ENCODE measurements around the gene NKX2-2. TPM values are rescaled to one million over a fixed set of nuclear protein-coding genes. Genes with fewer than 3 reads are reported as not detected.

NKX2-2 gene
- total RNA-seq, result not detected

DNA sequence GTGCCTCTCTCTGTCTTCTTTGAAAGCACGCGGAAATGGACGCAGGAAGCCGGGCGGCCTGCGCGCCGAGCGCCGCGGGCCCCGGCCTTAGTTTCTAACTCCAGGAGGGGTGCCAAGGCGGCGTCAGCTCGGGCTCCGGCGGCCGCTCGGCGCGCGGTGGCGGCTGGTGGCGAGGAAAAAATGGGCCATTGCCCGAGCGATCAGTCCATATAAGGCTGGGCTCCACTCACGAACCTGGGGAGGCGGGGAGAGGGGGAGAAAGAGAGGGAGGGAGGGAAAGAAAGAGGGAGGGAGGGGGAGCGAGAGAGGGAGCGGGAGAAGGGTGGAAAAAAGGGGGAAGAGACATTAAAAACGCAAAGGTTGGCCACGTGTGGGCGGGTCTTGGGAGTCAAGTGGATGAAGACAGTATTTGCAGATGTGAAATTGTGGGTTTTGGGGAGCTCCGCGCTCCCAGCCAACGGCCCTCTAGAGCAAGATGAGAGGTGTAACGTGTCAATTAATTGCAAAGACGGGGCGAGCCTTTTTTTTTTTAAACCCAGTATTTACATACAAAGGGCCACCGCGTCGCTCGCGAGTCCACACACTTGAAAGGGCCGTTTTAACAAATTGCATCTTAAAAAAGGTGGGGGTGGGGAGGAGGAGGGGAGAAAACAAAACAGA is at the start of gene NKX2-2:
Gene NKX2-2 (minus strand): TSS at position 184 of the 660 bp plus-strand sequence. CDS start 395 bp downstream, outside the sequence.
- peaks cover 25% of the 10 kb centered on the region for H3K4me1 Mint-ChIP-seq
- no peaks in the 10 kb centered on the region for H3K9me3 Mint-ChIP-seq
- peaks cover 96% of the 10 kb centered on the region for H3K27me3 Mint-ChIP-seq
- no peaks in the 10 kb centered on the region for H3K36me3 Mint-ChIP-seq
- H3K27ac Mint-ChIP-seq, result no peak within 1 kb of the TSS
- H3K4me3 Mint-ChIP-seq, result peak within 1 kb of the TSS; percentile 37
- no peak for DNase-seq

DNA sequence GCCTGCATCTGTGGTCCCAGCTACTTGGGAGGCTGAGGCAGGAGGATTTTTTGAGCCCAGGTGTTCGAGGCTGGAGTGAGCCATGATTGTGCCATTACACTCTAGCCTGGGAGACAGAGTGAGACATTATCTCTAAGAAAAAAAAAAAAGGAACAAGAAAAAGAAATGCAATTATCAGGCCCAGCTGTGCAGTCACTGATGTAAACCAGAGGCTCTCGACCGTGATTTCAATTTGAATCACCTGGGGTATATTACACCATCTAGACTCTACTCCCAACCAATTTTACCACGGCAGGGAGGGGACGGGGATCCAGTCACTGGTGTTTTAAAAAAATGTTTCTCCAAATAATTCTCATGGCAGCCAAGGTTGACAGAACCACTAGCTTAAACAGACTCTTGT is 48.8 kb upstream of the NKX2-2 start:
- peaks cover 27% of the 10 kb centered on the region for H3K27me3 Mint-ChIP-seq
- no peaks in the 10 kb centered on the region for H3K36me3 Mint-ChIP-seq
- no peak overlapping the region for H3K27ac Mint-ChIP-seq
- H3K4me3 Mint-ChIP-seq, result no peak overlapping the region
- peaks cover 3% of the 10 kb centered on the region for H3K9me3 Mint-ChIP-seq
- H3K4me1 Mint-ChIP-seq, result peaks cover 2% of the 10 kb centered on the region
- no peak for DNase-seq

DNA sequence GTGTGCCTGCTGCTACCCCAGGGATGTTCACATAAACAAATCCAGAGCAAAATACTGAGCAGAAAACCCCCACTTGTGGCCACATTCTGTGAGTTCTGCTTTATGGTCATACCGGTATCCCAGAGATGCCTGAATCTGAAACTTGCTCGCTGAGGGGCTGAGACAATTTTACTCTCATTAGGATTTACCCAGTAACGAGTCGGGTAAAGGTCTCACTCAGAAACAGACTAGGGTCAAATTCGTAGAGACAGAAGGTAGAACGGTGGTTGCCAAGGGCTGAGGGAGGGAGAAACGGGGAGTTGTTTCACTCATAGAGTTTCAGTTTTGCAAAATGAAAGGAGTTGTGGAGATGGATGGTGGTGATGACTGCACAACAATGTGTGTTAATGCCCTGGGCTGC is 45.4 kb upstream of the NKX2-2 start:
- DNase-seq, result no peak
- peaks cover 8% of the 10 kb centered on the region for H3K4me1 Mint-ChIP-seq
- peaks cover 3% of the 10 kb centered on the region for H3K9me3 Mint-ChIP-seq
- no peak overlapping the region for H3K27ac Mint-ChIP-seq
- no peaks in the 10 kb centered on the region for H3K36me3 Mint-ChIP-seq
- H3K27me3 Mint-ChIP-seq, result peaks cover 20% of the 10 kb centered on the region
- H3K4me3 Mint-ChIP-seq, result no peak overlapping the region

DNA sequence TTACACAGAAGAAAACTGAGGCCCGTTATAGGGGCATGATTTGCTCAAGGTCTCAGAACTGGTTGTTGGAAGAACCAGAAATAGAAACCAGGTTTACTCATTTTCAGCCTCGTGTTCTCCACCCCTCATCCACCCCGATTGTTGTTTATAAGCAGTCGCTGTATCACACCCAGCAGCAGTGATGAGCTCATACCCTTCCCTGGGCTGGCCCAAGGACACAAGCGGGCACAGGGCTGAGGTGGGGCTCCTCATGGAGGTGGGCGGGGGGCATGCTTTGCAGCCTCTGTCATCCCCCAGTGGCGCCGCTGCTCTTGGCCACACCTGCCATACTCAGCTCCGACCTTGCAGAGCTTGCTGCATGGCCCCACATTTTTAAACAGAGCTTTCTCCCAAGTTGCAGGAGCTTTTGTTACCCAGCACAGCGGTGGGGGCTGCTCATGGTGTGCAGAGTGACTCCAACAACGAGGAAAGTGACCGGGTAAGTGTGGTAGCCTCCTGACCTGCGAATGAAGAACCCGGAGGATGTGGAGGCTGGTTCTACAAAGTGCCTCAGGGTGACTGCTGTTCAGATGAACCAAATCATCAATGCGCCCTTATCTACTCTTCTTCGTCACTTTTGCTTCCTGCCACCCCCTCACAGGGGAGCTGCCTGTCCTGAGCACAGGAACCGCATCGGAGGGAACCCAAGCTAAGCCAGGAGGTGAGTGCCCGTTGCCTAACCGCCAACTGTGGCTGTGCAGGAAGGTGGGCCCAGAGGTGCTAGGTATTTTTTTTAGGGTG is 43.6 kb upstream of the NKX2-2 start:
- no peaks in the 10 kb centered on the region for H3K9me3 Mint-ChIP-seq
- no peaks in the 10 kb centered on the region for H3K36me3 Mint-ChIP-seq
- peaks cover 8% of the 10 kb centered on the region for H3K4me1 Mint-ChIP-seq
- peaks cover 14% of the 10 kb centered on the region for H3K27me3 Mint-ChIP-seq
- no peak for DNase-seq
- H3K27ac Mint-ChIP-seq, result no peak overlapping the region
- no peak overlapping the region for H3K4me3 Mint-ChIP-seq

DNA sequence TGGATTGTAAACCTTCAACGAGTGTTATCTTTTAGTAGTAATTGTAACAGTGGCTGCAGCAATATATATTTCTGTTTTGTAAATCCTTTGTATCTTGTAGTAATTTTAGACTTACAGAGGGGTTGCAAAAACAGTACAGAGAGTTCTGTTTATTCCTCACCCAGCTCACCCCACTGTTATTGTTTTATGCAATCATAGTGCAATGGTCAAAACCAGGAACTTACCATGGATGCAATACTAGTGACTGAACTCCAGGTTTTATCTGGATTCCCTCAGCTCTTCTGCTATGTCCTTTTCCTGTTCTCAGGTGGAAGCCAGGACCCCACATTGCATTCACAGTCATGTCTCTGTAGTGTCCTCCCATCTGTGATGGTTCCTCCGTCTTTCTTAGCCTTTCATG is 42.5 kb upstream of the NKX2-2 start:
- peaks cover 9% of the 10 kb centered on the region for H3K4me1 Mint-ChIP-seq
- no peak for DNase-seq

DNA sequence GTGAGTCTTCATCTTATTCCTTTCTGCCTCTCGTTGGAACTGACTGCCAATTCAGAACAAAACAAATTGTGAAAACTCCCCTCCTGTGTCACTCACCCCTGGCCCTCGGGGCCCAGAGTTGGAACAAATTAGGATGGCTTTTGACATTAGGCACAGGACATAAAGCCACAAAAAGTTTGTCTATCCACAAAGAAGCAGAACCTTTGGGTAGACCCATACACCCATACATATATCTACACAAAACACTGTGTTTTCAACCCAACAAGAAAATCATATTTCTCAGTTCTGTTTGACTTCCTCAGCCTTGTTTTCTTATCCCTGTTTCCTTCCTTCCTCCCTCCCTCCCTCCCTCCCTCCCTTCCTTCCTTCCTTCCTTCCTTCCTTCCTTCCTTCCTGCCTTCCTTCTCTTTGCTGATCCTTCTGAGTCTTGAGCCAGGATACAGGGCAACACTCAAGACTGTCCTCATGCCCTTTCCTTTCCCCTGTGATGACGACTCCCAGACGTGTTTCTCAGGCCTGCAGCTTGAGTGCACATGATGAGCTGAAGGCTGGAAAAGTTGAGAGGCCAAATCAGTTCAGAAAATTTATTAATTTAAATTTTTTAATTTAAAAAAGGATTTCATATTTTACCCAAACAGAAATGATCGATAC is 41.7 kb upstream of the NKX2-2 start:
- Mint-ChIP-seq H3K4me1 (peaks cover 10% of the 10 kb centered on the region), H3K36me3 (no peaks in the 10 kb centered on the region), H3K27me3 (peaks cover 14% of the 10 kb centered on the region), H3K9me3 (no peaks in the 10 kb centered on the region), H3K4me3 (no peak overlapping the region), H3K27ac (no peak overlapping the region)
- no peak for DNase-seq

More for the DNA sequence above, 42.5 kb upstream of the NKX2-2 start:
- Mint-ChIP-seq H3K36me3 (no peaks in the 10 kb centered on the region), H3K9me3 (no peaks in the 10 kb centered on the region), H3K27ac (no peak overlapping the region), H3K4me3 (no peak overlapping the region), H3K27me3 (peaks cover 14% of the 10 kb centered on the region)

DNA sequence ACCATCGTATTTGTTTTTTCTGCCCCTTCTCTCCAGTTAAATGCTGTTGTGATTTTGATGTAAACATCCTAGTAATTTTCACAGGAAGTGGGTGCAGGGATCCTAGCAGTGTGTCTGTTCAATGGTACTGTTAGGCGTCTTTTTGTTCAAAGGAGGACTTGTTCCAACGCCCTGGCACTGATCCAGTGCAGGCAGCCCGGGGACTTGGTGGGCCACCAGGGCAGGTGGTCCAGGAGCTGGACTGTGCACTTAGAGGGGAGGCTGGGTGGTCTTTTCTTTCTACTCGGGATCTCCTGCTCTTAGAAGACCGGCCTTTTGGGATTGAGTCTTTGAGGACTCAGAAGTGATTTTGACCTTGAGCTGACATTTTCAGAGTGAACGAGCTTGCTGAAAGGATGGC is 41.1 kb upstream of the NKX2-2 start:
- DNase-seq, result no peak
- Mint-ChIP-seq H3K27me3 (peaks cover 12% of the 10 kb centered on the region), H3K4me1 (peaks cover 16% of the 10 kb centered on the region), H3K4me3 (no peak overlapping the region), H3K9me3 (no peaks in the 10 kb centered on the region), H3K27ac (no peak overlapping the region), H3K36me3 (no peaks in the 10 kb centered on the region)

DNA sequence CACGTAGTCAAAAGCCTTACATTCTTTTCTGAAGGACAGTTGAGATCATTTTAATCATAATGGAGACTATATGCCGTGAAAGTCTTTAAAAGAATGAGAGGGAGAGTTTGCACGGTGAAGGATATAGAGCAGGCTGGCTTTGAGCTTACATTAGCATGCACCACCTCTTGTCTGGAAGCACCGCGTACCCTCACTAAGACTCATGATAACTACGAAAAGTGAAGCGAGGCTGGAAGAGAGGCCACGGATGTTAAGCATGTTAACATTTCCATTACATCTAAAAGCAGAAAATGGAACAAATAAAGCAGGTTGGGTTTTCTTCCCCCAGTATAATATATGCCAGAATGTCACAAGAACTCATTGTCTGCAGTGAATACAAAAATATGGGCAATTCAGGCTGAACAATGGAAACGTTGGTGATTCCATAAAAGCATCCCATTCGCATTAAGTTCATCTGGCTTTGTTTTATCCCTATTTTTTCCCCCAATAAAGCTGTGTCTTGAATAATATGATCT is 40.6 kb upstream of the NKX2-2 start:
- Mint-ChIP-seq H3K4me3 (no peak overlapping the region), H3K4me1 (peaks cover 21% of the 10 kb centered on the region), H3K27ac (no peak overlapping the region), H3K9me3 (no peaks in the 10 kb centered on the region), H3K27me3 (peaks cover 11% of the 10 kb centered on the region), H3K36me3 (no peaks in the 10 kb centered on the region)
- DNase-seq, result no peak

DNA sequence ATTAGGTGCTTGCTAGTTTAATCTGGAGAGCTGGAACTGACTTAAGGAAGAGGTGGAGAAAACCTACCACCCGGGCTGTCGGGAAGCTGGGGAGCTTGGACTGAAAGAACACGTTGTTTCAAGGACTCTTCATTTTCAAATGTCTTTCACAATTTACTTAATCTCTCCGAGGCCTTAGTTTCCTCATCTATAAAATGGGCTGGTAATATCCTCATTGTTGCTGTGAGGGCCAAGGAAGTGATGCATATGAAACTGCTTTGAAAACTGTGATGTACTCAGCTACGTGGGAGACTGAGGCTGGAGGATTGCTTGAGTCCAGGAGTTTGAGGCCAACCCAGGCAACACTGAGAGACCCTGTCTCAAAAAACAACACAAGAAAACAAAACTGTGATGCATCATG is 36.7 kb upstream of the NKX2-2 start:
- Mint-ChIP-seq H3K27me3 (no peaks in the 10 kb centered on the region), H3K9me3 (peaks cover 2% of the 10 kb centered on the region), H3K36me3 (peaks cover 5% of the 10 kb centered on the region), H3K4me3 (no peak overlapping the region), H3K27ac (no peak overlapping the region), H3K4me1 (peaks cover 43% of the 10 kb centered on the region)
- no peak for DNase-seq

DNA sequence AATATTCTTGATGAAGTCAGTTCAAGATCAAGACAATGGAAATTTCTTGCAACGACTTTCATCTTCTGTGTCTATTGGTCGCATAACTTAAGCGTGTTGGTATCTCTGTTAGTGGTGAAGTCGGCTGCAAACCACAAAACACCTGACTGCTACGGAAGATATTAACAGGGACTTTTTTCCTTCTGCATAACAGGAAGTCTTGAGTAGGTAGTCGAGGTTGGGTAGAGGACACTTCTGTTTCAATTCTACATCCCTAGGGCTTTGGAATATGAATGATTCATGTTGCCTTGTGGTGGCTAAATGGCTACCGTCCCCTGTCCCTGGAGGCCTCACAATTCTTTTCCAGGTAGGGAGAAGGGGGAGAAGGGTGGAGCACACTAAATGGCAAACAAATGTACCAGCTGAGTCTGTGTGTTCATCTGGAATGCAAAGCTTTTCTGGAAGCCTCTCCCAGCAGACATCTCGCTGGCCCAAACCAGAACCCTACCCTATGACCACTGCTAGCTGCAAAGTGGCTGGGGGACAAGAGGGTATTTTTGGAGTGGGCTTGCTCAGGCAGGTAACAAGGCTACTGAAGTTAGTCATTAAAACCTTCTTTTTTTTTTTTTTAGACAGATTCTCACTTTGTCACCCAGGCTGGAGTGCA is 34.6 kb upstream of the NKX2-2 start:
- DNase-seq, result peak; percentile 43
- H3K27ac Mint-ChIP-seq, result peak overlapping the region; percentile 84
- H3K36me3 Mint-ChIP-seq, result peaks cover 5% of the 10 kb centered on the region
- no peak overlapping the region for H3K4me3 Mint-ChIP-seq
- peaks cover 7% of the 10 kb centered on the region for H3K9me3 Mint-ChIP-seq
- peaks cover 37% of the 10 kb centered on the region for H3K4me1 Mint-ChIP-seq
- H3K27me3 Mint-ChIP-seq, result no peaks in the 10 kb centered on the region

DNA sequence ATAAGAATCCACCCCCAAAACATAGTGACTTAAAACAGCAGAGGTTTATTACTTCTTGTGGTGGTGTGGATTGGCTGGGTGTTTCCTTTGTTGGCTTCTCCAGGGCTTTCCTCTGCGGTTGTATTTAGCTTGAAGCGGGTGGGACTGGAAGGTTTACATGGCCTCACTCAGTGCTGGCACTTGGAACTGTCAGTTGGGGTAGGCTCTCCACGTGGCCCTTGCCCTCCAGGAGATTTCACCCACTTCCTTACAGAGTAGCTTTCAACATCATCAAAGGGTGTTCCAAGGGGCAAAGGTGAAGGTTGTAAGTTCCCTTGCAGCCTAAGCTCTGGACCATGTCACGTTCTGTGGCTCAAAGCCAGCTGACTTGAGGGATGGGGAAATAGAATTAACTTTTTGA is 32.5 kb upstream of the NKX2-2 start:
- H3K27me3 Mint-ChIP-seq, result no peaks in the 10 kb centered on the region
- no peak for DNase-seq
- peaks cover 36% of the 10 kb centered on the region for H3K4me1 Mint-ChIP-seq
- peaks cover 5% of the 10 kb centered on the region for H3K36me3 Mint-ChIP-seq
- H3K4me3 Mint-ChIP-seq, result no peak overlapping the region
- H3K27ac Mint-ChIP-seq, result no peak overlapping the region
- peaks cover 7% of the 10 kb centered on the region for H3K9me3 Mint-ChIP-seq

DNA sequence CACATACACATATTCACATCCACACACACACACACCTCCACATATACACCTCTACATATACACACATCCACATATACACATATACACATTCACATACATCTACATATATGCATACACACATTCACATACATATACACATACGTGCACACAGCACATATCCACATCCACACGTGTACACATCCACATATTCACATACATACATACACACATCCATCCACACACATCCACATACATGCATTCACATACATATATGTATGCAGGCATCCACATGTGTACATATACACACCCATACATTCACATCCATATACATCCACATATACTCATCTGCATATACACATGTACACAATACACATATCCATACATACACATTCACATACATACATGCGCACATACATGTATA is 25.6 kb upstream of the NKX2-2 start:
- H3K27ac Mint-ChIP-seq, result no peak overlapping the region

DNA sequence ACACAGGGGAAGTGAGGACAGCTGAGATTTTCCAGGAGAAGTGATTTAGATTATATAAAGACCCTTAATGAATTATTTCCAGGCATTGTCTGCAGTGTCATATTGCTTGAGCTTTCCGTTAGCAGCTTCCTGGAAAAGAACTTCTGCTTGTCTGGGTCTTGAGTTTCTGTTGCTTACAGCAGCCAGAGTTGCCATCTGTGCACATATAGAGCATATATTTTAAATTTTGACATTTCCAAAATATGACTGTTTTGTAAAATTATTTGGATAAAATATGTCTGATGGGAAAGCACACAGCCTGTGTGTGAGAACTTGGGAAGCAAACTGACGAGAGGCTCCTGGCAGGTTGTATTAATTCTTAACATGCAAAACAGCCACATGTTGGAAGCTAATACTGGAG is 21.0 kb upstream of the NKX2-2 start:
- DNase-seq, result no peak
- Mint-ChIP-seq H3K4me3 (no peak overlapping the region), H3K9me3 (peaks cover 2% of the 10 kb centered on the region), H3K27ac (no peak overlapping the region), H3K36me3 (no peaks in the 10 kb centered on the region), H3K4me1 (peaks cover 1% of the 10 kb centered on the region), H3K27me3 (peaks cover 28% of the 10 kb centered on the region)

More for the DNA sequence above, 25.6 kb upstream of the NKX2-2 start:
- no peaks in the 10 kb centered on the region for H3K4me1 Mint-ChIP-seq
- no peaks in the 10 kb centered on the region for H3K36me3 Mint-ChIP-seq
- DNase-seq, result no peak
- H3K4me3 Mint-ChIP-seq, result no peak overlapping the region
- peaks cover 5% of the 10 kb centered on the region for H3K9me3 Mint-ChIP-seq
- peaks cover 15% of the 10 kb centered on the region for H3K27me3 Mint-ChIP-seq

DNA sequence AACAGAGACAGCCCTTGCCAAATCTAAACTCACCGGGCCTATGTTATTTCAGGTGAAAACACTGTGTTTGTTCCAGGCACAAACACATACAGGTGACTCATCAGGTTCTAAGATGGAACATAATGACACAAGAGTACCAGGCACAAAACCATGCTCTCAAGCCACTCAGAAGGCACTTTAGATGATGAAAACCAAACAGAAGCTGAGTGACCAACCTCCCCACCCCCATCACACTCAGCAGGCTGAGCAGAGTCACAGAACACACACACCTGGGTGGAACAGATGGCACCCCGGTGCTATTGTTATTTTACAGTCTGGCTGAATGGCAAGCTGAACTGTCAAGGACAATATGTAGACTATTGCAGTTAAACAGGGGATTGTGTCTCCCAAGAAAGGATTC is 20.6 kb upstream of the NKX2-2 start:
- Mint-ChIP-seq H3K27ac (no peak overlapping the region), H3K36me3 (no peaks in the 10 kb centered on the region), H3K4me1 (peaks cover 4% of the 10 kb centered on the region), H3K4me3 (no peak overlapping the region), H3K9me3 (peaks cover 2% of the 10 kb centered on the region), H3K27me3 (peaks cover 27% of the 10 kb centered on the region)
- DNase-seq, result no peak

DNA sequence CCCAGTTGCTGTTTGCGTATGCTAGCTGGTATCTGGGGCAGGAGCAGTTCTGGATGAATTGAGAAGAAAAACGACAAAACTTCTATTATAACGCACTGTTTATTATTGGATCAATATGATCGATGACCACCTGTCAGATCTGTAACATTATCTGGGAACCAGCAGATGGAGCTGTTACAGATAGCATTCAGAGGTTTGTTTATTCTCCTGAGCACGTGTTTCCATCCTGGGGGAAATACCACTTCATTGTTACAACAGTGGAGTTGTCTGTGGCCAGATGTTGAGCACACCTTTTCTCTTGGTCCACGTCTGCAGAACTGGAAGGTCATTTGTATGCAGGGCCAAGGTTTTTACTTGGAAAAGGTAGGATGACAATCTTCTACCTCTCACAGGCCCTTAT is 16.0 kb upstream of the NKX2-2 start:
- no peak for DNase-seq
- Mint-ChIP-seq H3K27ac (no peak overlapping the region), H3K4me1 (peaks cover 4% of the 10 kb centered on the region), H3K36me3 (no peaks in the 10 kb centered on the region), H3K9me3 (peaks cover 2% of the 10 kb centered on the region), H3K27me3 (peaks cover 51% of the 10 kb centered on the region), H3K4me3 (no peak overlapping the region)
